ENCODE measurements around the gene MORC3. TPM values are rescaled to one million over a fixed set of nuclear protein-coding genes. Genes with fewer than 3 reads are reported as not detected.

MORC3 gene
- polyA plus RNA-seq, 1 donor (not counting 4 experiments of a cell fraction or from before 2014, with no cell fraction given), result 38.1 TPM

- Histone ChIP-seq H3K79me2 (ENCODE audit: control insufficient read depth, insufficient read depth, low read length) (no peaks in the 10 kb centered on the region), H3K4me2 (ENCODE audit: control insufficient read depth, extremely low read depth, insufficient read depth, low read depth, low read length) (peak overlapping the region; percentile 62), H3K36me3 (ENCODE audit: control insufficient read depth in 2 of 2, extremely low read depth in 1 of 2, insufficient read depth in 2 of 2, low read length in 2 of 2) (no peaks in the 10 kb centered on the region), H3K4me3 (ENCODE audit: control insufficient read depth in 2 of 3, extremely low read depth in 1 of 3, insufficient read depth in 2 of 3, low read depth in 1 of 3, low read length in 3 of 3) (peak overlapping the region in 1 of 3 experiments; percentile 23), H3K4me1 (ENCODE audit: control insufficient read depth, extremely low read depth, insufficient read depth, low read length) (peaks cover 14% of the 10 kb centered on the region), H4K20me1 (ENCODE audit: control insufficient read depth, extremely low read depth, insufficient read depth, low read length) (no peaks in the 10 kb centered on the region), H3K9me3 (ENCODE audit: control insufficient read depth, low read depth, low read length) (no peaks in the 10 kb centered on the region), H3K9ac (ENCODE audit: control insufficient read depth, extremely low read depth, insufficient read depth, low read length) (no peak overlapping the region), H3K27me3 (ENCODE audit: control insufficient read depth, extremely low read depth, insufficient read depth, low read length) (no peaks in the 10 kb centered on the region), H3K27ac (ENCODE audit: control insufficient read depth, insufficient read depth, low read length) (peak overlapping the region; percentile 60), H2AFZ (ENCODE audit: control insufficient read depth, low read length) (no peak overlapping the region), H3K9me1 (ENCODE audit: control insufficient read depth, extremely low read depth, insufficient read depth, low read length) (no peaks in the 10 kb centered on the region)
- DNase-seq (ENCODE audit: low read depth, low spot score) (no peak), FAIRE-seq (no peak)
- no peak for TF ChIP-seq EZH2 (IDR thresholded peaks at IDR 0.05; ENCODE audit: low read length)
- no peak for TF ChIP-seq CTCF (optimal IDR thresholded peaks at IDR 0.05 in 1 of 3, IDR thresholded peaks at IDR 0.05 in 1 of 3, conservative IDR thresholded peaks at IDR 0.05 in 1 of 3; ENCODE audit: extremely low read depth in 1 of 3, insufficient read depth in 2 of 3, low read length in 3 of 3)
- dilution Hi-C loops (cut with MboI; ENCODE audit: extremely low pct_ligation_motif_present, low sequenced_read_pairs), result no loop called here
These were observed 31.2 kb upstream of the MORC3 start for GRCh38 chr21:36288651-36289243.

GRCh38 chr21:36291509-36291908, 28.5 kb upstream of the MORC3 start:
- Histone ChIP-seq H3K4me2 (ENCODE audit: control insufficient read depth, extremely low read depth, insufficient read depth, low read depth, low read length) (no peak overlapping the region), H4K20me1 (ENCODE audit: control insufficient read depth, extremely low read depth, insufficient read depth, low read length) (no peaks in the 10 kb centered on the region), H3K4me3 (ENCODE audit: control insufficient read depth in 2 of 3, extremely low read depth in 1 of 3, insufficient read depth in 2 of 3, low read depth in 1 of 3, low read length in 3 of 3) (no peak overlapping the region), H3K27ac (ENCODE audit: control insufficient read depth, insufficient read depth, low read length) (no peak overlapping the region), H3K27me3 (ENCODE audit: control insufficient read depth, extremely low read depth, insufficient read depth, low read length) (no peaks in the 10 kb centered on the region), H3K79me2 (ENCODE audit: control insufficient read depth, insufficient read depth, low read length) (no peaks in the 10 kb centered on the region), H3K9me3 (ENCODE audit: control insufficient read depth, low read depth, low read length) (no peaks in the 10 kb centered on the region), H3K9me1 (ENCODE audit: control insufficient read depth, extremely low read depth, insufficient read depth, low read length) (no peaks in the 10 kb centered on the region), H2AFZ (ENCODE audit: control insufficient read depth, low read length) (no peak overlapping the region), H3K9ac (ENCODE audit: control insufficient read depth, extremely low read depth, insufficient read depth, low read length) (no peak overlapping the region), H3K36me3 (ENCODE audit: control insufficient read depth in 2 of 2, extremely low read depth in 1 of 2, insufficient read depth in 2 of 2, low read length in 2 of 2) (no peaks in the 10 kb centered on the region), H3K4me1 (ENCODE audit: control insufficient read depth, extremely low read depth, insufficient read depth, low read length) (peaks cover 14% of the 10 kb centered on the region)
- TF ChIP-seq CTCF (optimal IDR thresholded peaks at IDR 0.05 in 1 of 3, IDR thresholded peaks at IDR 0.05 in 1 of 3, conservative IDR thresholded peaks at IDR 0.05 in 1 of 3; ENCODE audit: extremely low read depth in 1 of 3, insufficient read depth in 2 of 3, low read length in 3 of 3) (no peak), EZH2 (IDR thresholded peaks at IDR 0.05; ENCODE audit: low read length) (no peak)
- FAIRE-seq, result no peak
- DNase-seq (ENCODE audit: low read depth, low spot score), result no peak
- dilution Hi-C loops (cut with MboI; ENCODE audit: extremely low pct_ligation_motif_present, low sequenced_read_pairs), result no loop called here

Data from keratinocyte (primary cell).